GM19463 (cell line): ENCODE data around the gene TMEM165.
A peak's percentile ranks its signal among the peaks of the same experiment; 100 is the strongest.

Experiments used
- ATAC-seq: cut with Tn5 transposase; IDR thresholded peaks from one replicate; pipeline ENCODE4 v1.9.1; 2021; ENCODE audit warnings: mild to moderate bottlenecking, moderate library complexity; ENCODE audit not compliant: unreplicated experiment

The TMEM165 gene

DNA sequence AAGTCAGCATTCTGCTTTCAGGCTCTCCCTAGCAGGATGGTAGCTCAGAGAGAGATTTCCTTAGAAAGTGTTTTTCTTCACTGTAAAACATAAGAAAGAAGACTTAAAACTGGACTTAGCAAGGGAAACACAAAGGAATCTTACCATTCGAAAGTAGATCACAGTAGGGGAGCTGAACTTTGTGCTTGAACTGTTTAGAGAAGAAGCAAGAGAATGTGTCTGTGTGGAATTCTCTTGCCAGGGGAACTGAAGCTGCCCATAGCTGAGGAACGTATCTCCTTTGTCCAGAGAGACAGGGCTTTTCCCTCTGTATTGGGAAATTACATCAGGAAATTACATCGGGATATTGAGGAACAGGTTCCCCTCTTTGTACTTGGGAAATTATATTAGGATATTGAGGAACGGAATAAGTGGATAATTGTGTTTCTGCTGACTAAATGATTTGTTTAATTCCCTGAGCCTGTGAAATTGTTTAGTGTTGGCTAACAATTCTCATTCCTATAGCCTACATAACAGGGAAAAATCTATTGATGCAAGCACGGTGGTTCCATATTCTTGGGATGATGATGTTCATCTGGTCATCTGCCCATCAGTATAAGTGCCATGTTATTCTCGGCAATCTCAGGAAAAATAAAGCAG, 28.6 kb upstream of the TMEM165 start:
- ATAC-seq: no peak

DNA sequence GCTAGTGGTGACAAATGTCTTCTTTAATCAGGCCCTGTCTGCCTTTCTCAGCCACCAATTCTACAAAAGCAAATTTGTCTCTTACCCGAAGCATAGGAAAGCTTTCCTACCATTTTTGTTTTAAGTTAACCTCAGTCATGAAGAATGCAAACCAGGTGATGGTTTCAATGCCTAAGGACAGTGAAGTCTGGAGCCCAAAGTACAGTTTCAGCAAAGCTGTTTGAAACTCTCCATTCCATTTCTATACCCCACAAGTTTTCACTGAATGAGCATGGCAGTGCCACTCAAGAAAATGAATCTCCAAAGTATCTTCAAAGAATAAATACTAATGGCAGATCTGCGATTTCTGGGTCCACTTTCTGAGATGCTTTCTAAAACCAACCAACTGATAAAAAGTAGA, 25.8 kb upstream of the TMEM165 start:
- ATAC-seq: no peak

DNA sequence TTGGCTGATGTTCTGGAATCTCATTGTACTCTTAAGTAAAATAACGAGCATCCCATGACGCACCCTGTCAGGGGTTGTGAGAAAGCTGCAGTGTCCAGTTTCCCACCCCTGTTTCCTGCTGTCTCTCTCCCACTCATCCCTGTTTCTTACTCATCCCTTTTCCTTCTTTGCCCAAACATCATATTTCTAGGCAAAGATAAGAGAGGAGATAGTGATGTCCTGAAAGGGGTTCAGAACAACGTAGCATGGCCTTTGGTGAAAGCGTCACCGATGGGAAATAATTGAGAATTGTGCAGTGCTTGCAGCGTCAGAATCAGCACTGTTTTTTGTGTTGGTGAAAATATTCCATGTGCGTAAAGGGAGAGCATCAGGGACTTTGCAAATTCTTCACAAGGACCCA, 23.5 kb upstream of the TMEM165 start:
- ATAC-seq: no peak

DNA sequence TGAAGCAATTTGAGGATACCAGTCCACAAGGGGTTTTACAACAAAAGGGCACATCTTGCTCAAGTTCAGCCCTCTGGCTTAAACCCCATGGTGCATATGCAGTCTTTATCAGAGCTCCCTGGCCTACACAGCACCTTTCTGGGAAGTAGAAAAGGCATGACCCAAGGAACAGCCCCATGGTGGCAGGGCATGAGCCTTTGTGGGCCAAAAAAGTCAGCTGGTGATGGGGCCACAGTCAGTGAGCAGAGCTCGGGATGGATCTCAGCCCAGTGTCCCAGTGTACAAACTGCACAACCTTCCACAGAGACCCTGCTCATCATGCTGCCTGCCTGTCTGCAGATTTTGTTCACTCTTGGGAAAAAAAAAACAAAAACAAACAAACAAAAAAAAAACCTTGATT, 22.3 kb upstream of the TMEM165 start:
- ATAC-seq: no peak

DNA sequence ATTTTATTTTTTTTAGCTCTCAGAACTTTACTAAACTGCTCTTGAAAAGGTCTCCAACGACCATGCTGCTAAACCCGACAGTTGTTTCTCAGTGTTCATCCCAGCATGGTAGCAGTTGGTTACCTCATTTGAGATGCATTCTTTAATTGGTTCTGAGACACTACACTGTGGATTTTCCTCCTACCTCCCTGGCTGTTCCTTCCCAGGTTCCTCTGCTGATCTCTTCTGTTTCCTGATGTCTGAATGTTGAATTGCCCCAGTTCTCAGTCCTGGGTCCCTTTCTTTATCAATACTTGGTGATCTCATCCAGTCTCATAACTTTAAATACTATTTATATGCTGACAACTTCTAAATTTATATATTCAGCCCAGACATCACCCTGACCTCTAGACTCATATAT, 19.1 kb upstream of the TMEM165 start:
- no peak for ATAC-seq

DNA sequence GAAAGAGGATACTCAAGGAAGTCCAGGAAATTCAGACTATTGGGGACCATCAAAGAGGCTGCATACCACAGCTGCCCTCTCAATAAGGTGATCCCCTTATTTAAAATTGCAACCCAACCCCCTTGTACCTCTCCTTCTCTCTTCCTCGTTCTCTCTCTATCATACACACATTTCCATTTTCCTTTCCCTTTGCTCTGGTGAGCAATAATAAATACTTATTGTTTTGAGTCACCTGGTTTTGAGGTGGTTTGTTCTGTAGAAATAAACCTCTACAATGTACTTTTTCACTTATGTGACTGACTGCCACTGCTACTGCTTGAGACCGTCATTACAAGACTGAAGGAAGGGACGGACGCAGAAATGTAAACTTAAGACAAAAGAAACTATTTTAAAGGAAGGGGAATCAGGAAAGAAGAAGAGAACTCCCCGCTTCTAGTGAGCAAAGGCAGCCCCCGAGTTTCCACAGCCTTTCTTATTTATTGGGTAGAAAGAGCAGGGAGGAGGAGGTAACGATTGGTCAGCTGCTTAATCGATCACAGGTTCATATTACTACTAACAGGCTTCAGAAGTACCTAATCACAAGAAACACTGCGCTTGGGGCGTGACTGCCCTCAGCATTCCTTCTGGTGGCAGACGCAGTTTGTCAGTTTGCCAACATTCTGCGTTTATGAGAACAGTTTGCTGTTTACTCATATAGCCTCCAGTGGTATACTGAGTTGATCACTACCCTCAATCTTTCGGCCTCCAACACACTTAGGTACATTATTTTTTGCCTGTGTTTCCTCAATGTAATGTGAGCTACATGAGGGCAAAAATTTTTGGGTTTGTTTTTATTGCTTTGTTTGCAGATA, 16.9 kb upstream of the TMEM165 start:
- no peak for ATAC-seq

DNA sequence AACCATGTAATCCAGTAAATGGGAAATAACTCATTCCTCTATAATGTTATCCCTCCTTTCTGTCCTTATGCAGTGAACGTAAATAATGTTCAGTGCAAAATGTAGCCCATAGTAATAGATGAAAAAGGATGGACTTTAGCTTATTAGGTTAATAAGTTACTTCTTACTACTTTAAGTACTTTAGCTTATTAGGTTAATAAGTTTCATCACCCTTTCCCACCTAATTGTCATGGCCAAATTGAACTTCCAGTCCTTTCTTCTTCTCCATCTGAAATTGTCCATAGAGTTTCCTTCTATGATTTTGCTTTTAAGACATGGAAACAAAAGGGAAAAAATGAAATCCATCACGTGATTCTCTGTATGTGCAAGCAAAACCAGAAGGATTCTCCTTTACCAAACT, 15.2 kb upstream of the TMEM165 start:
- ATAC-seq: no peak

DNA sequence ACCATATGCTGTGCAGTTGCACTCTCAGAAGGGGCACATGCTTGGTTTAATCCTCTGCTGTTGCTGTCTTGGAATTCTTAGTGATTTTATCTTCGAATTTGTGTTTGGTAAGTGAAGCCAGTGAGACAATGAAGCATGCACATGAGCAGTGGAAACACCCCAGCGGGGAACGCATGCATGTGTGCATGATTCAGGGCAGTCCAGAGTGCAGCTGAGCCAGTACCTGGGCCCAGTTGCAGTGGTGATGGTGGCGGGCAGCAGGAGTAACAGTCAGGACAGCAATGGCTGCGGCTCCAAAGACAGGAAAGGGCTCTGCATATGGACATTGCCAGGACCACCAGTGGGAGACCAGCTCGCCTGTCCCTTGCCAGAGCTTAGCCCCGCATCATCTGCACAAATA, 14.3 kb upstream of the TMEM165 start:
- ATAC-seq: no peak

DNA sequence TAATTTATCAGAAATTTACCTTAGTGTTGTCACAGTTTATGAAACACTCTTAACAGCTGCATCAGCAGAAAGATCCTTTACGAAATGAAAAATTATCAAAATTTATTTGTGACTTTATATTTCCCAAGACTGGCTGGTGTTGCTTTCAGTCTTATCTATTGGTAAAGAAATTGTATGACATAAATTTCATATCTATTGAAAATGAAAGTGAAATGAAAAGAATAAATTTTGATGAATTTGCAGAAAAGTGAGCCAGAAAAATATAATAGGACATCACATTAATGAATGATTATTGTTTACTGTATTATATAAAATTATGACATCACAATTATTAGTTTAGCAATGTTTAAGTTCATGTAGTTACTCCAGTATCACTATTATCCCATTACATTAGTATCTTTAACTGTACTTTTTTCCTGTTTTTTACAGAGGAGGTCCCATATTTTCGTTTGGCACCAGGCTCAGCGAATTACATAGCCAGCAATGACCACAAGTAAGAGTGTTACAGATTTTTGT, 13.2 kb upstream of the TMEM165 start:
- ATAC-seq: no peak

DNA sequence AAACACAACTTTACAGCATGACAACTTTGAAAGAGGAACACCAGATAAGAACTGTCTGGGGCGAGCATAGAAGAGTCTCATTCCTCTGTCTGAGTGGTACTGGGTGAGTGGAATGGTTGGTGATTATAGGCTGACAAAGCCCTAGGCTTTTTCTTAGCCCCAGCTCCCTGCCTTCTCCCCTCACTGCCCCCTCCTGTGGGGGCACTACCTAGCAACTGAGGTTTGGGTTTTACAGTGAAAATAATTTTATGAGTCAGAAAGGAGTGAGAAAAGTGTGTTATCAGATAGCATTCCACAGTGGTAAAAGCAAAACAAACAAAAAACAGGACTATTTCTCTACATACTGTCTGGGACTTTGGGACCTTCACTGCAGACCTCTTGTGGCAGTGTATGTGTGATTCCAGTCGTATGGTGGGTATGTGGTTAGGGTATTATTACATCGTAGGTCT, 10.5 kb upstream of the TMEM165 start:
- ATAC-seq: no peak

DNA sequence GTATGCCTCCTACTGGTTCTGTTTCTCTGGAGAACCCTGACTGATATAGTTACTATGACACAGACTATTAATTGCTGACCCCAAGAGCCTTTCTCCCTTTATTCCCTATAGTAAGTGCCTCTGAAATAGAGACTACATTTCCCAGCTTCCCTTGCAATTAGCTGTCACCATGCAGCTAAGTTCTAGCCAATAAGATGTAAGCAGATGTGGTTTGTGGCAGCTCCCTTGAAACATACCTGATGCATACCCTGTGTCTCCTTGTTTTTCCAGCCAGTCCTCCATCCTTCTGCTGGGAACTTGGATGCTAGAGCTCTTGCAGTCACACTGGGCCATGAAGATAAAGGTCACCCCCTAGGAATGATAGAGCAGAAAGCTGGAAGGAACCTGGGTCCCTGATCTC, 9.7 kb upstream of the TMEM165 start:
- ATAC-seq: peak; percentile 73

DNA sequence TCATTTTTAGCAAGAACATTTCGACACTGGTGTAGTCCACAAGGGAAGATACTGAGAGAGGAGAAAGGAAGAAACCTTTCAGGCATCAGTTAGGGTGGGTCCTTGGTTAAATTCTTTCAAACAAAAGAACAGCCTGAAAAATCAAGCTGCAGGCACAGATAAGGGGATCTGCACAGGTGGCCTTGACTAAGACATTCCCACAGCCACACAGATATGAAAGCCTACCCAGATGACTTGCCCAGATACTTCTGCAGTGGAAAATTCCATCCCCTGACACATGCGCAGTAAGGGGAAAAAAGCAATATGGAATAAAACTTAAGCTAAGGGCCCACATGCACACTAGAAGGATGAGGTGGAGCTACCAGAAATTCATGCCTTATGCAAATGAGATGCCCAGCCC, 8.9 kb upstream of the TMEM165 start:
- ATAC-seq: no peak

DNA sequence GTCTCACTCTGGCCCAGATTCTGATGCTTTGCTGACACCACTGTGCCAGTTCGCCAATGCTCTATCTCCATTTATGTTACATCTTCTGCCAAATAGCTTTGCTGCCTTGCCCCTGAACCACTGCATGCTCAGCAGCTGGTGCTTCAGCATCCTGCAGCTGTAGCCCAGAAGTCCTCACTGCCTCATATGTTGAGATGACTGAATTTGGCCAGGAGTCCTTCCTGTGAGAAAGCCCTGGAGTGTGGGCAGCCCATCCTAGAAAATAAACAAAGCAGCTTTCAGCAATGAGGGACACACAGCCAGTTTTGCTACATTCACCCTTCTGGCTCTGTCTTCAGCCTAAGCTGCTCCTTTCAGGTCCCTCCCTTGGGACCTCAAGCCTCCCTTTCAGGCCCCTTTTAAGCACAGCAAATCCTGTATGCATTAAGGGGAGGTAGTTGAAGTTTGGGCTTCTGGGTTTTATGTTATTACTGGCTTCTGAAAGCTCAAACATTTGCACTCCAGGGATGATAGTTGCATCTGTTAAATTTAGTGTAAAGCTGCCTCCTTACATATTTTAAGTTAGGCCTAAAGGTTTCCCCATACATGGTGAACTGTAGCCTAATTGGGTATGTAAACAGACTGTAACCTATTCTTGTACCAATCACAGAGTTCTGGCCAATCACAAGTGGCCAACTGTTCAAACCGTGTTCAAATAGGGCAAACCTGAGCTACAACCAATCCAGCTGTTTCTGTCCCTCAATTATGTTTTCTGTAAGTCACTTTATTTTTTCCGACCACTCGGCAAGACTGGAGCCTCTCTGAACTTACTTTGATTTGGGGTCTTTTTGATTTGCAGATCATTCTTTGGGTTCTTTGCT, 2.1 kb upstream of the TMEM165 start:
- no peak for ATAC-seq

DNA sequence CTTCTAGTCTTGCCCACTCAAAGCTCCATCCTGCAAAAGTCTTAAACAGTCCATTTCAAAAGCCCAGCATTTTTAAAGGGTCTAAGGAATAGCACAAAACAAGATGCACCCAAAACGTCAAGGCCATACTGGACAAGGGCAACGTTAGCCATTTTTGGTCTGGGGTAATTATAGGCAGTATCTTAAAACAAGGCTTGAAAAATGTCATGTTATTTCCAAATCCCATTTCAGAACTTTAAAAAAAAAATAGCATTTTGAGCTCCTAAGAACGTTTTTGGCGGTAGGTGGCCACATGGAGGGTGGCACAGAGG, 584 bp upstream of the TMEM165 start:
- ATAC-seq: peak; percentile 0

DNA sequence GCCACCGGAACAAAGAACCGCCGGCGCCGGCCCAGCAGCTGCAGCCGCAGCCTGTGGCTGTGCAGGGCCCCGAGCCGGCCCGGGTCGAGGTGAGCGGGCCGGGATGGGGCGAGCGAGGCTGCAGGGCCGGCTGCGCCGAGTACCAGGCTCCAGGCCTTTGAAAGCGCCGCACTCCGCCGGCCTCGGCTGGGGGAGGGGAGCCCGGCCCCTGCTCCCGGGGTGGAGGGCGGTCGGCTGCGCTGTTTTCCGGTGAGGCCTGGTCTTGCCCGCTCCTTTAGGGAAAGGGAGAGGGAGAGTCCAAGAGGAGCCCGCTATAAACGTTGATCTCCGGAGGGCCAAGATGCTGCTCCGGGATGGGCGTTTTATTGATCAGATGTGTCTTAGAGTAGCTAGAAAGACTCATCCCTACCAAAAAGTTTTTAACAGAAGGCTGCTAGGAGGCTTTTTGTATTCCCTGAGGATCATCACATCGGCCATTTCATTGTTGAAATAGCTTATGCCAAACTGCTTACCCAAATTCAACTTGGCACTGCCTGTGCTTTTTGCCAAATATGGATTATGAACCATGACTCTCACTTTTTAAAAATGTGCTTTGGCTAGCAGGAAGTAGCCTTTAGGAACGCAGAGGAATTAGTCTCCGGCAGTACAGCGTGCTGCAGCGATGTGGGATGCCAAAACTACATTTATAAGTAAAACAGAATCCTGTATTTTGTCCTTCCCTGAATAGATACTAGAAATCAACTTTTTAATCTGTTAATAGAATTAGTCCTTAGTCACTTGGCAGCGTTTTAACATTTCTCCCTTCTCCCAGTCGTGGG, 760 bp downstream of the TMEM165 start:
- ATAC-seq: peak; percentile 22

DNA sequence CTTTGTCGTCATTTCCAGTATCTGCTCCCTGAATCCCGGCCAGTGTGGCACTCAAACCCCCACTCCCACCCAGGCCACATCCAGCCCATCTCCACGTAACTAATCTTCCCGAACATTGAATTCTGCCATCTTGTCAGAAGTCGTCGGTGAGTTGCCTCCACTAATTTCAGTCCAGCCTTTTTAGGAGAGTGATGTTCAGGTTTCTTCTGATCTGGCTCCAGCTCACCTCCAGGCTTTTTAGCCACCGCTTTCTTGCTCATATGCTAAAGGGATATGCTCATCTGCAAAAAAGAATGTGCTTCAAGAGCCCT, 1.3 kb downstream of the TMEM165 start:
- ATAC-seq: no peak

DNA sequence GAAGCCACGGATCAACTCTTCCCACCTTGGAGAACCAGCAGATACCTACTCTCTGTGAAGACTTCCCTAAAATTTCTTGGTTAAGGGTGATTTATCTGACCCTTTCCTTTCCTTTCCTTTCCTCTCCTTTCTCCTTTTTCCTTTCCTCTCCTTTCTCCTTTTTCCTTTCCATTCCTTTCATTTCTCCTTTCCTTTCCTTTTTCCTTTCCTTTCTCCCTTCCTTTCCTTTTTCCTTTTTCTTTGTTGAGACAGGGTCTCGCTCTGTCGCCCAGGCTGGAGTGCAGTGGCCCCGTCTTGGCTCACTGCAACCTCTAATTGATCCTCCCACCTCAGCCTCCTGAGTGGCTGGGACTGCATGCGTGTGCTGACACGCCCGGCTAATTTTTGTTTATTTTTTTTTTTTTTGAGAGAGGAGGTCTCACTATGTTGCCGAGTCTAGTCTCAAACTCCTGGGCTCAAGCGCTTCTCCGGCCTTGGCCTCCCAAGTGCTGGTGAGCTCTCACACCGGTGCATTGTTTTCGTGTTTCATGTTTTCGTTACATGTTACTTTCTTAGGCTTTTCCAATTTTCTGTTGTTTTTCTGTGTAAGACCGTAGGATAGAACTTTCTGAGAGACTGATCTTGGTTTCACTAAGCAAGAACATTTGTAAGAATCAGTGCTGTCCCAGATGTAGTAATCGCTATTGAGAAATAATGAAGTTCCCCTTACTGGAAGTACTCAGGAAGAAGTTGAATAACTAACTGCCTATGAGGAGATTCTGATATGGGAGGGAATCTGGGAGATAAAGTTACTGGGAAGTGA, 2.0 kb downstream of the TMEM165 start:
- no peak for ATAC-seq

DNA sequence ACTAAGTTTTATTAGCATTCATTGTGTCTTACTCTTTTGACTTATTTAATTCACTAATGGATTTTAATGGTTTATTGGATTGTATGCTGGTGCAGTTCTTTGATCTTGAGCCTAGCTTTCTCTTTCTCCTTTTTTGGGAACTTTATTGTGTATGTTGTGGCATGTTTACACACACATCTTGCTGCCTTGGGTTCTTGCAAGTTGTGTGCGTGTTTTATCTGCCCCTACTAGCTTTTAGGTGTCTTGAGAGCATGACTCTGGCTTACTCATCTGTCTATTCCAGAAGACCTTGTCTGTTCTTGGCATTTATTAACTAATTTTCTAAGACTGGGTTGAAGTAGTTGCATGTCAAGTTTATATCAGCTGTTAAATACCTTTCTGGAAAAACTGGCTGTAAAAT, 2.7 kb downstream of the TMEM165 start:
- no peak for ATAC-seq

DNA sequence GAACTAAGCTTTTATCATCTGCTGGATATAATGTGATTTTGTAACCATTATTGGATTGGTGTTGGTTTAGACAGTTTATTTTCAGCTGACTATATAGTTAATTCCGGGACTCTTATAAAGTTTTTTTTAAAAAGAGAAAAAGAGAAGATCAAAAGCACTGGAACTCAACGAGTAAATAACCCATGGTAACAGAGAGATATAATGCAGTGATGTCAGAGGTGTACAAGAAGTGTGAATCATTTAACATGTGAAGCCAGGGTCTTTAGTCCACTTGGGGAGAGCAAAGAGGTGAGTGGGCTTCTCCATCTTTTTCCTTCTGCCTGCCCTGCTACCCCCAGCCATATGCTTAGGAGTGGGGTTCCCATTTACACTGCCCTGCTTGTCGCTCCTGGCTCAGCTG, 3.2 kb downstream of the TMEM165 start:
- no peak for ATAC-seq

DNA sequence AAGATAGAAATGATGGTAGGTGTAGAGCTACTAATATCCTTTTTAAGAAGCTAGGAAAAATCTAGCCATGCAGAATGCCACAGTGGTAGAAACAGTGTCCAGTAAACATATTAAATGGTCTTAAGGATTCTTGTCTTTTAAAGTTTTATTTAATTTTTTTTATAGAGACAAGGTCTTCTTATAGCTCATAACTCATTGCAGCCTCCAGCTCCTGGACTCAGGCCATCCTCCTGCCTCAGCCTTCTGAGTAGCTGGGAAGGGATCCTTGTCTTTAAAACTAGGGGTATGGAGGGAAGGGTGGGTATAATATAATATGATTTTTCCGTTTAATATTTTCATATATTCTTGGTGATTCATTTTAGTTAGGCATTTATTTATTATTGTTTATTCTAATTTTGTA, 3.8 kb downstream of the TMEM165 start:
- ATAC-seq: no peak
